ENCODE measurements around the gene CCDC57. TPM values are rescaled to one million over a fixed set of nuclear protein-coding genes. Genes with fewer than 3 reads are reported as not detected.
"Not testable (repeated sequence)": the region's sequence is repeated elsewhere in the genome, so short reads cannot be mapped to it uniquely, and the experiment has no call there.

Gene CCDC57
- polyA plus RNA-seq, 4 donors: 34.6 to 52.4 (median 44.5) TPM

- DNase-seq (ENCODE audit: low read depth in 4 of 4, low spot score in 3 of 4): no peak
These were observed 6.7 kb downstream of the CCDC57 start for GRCh38 chr17:82205720-82206508.

DNA sequence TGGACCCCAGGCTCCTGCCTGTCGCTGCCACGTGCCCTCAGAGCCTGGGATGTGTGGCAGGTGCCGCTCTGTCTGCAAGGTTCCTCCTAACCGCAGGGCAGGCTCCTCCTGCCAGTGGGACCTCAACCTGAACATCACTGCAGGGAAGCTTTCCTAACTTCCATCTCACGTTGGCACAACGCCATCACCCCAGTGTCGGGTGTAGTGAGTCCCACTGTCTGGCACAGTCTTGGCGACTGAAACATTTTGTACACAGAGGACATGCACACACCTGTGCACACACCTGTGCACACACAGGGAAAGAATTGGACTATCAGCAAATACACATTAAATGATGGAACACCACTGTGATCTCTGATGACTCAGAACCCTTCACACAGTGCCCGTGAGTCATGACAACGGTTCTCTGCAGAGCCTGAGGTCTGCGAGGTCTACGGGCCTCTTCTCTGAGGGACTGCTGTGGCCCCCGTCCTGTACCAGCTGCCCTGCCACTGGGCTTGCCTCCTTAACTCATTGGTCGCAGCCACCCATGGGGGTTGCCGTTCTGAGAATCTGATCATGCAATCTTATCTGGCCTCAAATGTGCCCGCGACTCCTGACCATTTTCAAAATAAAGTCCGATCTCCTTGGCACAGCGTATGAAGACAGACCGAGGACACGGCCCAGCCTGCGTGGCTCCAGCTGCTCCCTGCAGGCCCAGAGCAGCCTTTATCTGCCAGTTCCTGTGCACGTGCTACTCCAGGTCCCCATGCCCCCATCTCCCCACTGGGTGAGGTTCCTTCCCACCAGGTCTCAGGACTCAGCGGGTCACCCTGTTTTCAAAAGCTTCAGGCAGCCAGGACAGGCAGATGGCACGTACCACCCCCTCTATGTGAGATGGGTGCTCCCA, 7.6 kb downstream of the CCDC57 start:
- no peak for DNase-seq (ENCODE audit: low read depth in 4 of 4, low spot score in 3 of 4)

- DNase-seq (ENCODE audit: low read depth in 4 of 4, low spot score in 3 of 4): no peak
These were observed 8.7 kb downstream of the CCDC57 start for GRCh38 chr17:82203920-82204319.

DNA sequence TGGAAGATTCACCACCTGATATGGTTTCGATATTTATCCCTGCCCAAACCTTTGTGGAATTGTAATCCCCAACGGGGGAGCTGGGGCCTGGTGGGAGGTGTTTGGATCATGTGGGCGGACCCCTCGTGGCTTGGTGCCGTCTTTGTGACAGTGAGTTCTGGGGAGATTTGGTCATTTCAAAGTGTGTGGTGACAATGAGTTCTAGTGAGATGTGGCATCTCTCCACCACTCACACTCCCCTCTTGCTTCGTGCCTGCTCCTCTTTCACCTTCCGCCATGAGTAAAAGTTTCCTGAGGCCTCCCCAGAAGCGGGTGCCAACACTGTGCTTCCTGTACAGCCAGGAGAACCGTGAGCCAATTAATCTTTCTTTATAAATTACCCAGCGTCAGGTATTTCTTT, 9.7 kb downstream of the CCDC57 start:
- DNase-seq (ENCODE audit: low read depth in 4 of 4, low spot score in 3 of 4): no peak

GRCh38 chr17:82201498-82201910, 11.1 kb downstream of the CCDC57 start:
- no peak for DNase-seq (ENCODE audit: low read depth in 4 of 4, low spot score in 3 of 4)

- no peak for DNase-seq (ENCODE audit: low read depth in 4 of 4, low spot score in 3 of 4)
These were observed 11.7 kb downstream of the CCDC57 start for GRCh38 chr17:82200743-82201497.

- DNase-seq (ENCODE audit: low read depth in 4 of 4, low spot score in 3 of 4): no peak
These were observed 12.5 kb downstream of the CCDC57 start for GRCh38 chr17:82200135-82200534.

GRCh38 chr17:82199496-82199895, 13.1 kb downstream of the CCDC57 start:
- no peak for DNase-seq (ENCODE audit: low read depth in 4 of 4, low spot score in 3 of 4)

DNA sequence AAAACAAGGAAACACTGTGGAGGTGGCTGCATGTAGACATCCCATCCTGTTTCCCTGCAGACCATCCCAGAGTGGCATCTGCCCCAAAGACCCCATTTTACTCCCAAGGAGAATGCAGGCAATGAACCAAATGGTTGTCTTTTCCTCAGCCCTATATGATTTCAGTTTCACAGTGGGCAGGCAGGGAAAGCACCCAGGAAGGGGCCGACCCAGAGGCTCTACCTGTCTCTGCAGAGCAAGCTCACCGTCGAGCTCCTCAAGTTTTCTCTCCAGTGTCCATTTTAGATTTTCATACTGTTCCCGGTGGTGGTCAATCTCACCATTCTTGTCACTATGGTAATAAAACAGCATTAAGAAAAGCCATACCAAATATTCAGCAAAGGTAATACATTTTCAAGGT, 14.6 kb downstream of the CCDC57 start:
- no peak for DNase-seq (ENCODE audit: low read depth in 4 of 4, low spot score in 3 of 4)

- DNase-seq (ENCODE audit: low read depth in 4 of 4, low spot score in 3 of 4): no peak
These were observed 16.7 kb downstream of the CCDC57 start for GRCh38 chr17:82195675-82196672.

DNA sequence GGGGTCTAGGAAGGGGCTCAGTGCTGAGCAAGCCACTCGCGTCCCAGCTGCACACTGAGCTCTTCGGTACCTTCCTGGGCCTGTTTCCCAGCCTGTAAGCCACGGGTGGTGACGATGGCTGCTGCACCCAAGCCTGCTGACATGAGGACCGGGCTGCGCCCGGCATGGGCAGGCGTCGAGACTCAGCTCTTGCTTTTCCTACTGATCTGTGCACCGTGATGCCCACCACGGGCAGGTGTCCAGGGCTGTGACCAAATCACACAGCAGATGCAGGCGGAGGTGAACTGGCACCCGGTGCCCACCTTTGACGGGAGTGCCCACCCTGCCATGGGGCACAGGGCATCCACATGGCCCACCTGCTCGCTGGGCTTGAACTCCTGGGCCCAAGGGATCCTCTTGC, 17.9 kb downstream of the CCDC57 start:
- DNase-seq (ENCODE audit: low read depth in 4 of 4, low spot score in 3 of 4): no peak

DNA sequence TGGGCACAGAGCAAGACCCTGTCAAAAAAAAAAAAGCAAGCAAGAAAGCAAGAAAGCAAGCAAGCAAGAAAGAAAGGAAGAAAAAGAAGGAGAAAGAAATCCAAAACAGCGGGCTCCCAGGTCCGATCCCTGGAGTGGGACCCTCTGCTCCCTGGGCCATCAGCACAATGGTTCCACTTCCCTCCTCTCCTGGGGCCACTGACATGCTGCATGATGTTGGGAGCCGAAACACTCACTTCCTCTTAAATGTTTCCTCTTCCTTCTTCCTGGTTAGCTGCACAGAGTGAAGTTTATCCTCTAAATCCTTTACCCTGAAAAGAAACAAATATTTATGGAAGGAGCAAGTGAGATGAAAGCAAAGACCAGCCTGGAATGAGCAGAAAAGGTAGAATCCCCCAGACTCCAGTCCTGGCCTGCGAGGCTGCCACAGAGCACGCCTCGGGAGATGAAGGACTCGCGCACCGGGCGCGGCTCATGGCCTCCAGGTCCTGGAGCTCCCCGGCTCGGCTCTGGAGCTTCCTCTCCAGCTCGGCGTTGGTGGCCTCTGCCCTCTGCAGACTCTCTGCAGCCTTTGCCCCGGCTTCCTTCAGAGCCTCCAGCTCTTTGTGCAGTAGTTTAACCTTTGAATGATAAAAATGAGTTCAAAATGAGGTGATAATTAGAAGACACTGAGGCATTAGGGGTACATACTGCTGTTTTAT, 19.0 kb downstream of the CCDC57 start:
- DNase-seq (ENCODE audit: low read depth in 4 of 4, low spot score in 3 of 4): no peak

- not testable (repeated sequence) for DNase-seq (ENCODE audit: low read depth in 4 of 4, low spot score in 3 of 4)
These were observed 19.6 kb downstream of the CCDC57 start for GRCh38 chr17:82193050-82193449.

DNA sequence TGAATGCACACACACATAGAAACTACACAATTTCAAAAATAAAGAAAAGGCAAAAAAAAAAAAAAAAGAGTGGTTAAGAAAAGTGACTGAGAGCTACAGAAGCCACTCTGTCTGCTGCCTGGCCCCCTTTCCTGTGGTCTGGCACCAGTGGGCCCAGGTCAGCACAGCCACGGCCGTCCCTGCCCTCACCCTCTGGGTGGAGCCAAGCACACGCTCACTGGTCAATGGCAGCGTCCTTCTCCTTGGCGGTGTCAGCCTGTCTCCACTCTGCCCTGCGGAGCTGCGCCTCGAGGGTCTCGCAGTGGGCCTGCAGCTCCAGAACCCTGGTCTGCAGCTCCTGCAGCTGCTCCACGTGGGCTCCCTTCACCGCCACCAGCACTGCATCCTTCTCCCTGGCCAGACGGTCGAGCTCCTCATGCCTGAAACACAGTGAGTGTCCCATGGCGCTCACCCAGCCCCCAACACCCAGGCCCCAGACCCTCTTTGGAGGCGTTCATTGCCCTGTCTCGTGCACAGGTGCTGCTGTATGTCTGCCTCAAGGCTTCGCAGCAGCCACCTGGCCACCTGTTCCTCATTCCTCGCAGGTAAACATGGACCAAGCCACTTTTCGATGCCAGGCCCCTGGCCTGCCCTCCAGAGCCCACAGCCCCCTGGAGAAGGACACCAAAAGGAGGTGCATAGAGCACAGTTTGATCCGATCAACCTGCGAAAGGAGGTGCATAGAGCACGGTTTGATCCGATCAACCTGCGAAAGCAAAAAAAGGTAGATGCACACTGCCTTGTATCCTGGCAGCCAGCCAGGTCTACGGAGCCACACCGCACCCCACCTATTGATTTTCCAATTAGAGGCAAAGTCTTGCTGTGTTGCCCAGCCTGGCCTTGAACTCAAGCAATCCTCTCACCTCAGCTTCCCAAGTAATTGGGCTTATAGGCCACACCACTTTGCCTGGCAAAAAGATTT, 24.4 kb downstream of the CCDC57 start:
- no peak for DNase-seq (ENCODE audit: low read depth in 4 of 4, low spot score in 3 of 4)

GRCh38 chr17:82187500-82187899, 25.1 kb downstream of the CCDC57 start:
- no peak for DNase-seq (ENCODE audit: low read depth in 4 of 4, low spot score in 3 of 4)

DNA sequence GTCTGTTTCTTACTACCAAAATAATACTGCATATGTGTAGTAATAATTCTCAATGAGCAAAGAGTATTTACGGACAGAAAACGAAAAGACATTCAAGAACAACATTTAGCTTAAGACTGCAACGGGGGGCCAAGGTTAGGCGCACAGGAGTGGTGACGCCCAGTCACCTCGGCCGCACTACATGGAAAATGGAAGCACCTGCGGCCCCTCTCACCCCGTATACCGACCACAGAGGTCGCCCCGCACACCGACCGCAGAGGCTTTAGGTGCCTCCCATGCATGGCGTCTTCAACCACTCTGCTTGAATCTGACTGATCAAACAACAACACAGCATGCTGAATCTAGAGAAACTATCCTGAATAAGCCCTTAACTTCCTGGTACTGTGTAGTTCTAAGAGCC, 26.4 kb downstream of the CCDC57 start:
- no peak for DNase-seq (ENCODE audit: low read depth in 4 of 4, low spot score in 3 of 4)

DNA sequence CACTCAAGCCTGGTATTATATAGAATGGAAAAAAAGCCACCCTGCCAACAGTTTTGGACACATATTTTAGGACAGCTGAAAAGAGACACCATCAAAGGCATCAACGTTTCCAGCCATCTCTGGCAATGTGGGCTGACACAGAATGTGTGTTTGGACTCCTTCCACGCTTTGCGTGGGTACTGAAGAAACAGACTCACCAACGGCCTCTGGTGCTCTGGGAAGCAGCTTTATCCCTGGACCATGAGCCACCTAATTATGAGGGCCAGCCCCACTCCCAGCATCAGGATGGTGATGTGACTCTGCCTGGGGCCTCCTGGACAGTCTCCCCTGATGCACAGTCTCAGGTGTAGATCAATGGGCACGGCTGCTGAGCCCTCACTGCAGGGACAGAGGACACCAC, 27.9 kb downstream of the CCDC57 start:
- no peak for DNase-seq (ENCODE audit: low read depth in 4 of 4, low spot score in 3 of 4)
